Dendritic cell treated with granulocyte-macrophage colony-stimulating factor and Interleukin-4, amounts not matched to agents 40 ng/mL and 50 ng/mL, for 4 days (primary cell): ENCODE results near the gene RFT1.

Source experiments
- H3K27ac Mint-ChIP-seq: one replicate; pipeline ENCODE4 v1.8.0; 2022; ENCODE audit warnings: mild to moderate bottlenecking, mixed read lengths
- H3K27me3 Mint-ChIP-seq: one replicate; pipeline ENCODE4 v1.8.0; 2022; ENCODE audit warnings: mild to moderate bottlenecking, mixed read lengths
- H3K36me3 Mint-ChIP-seq: one replicate; pipeline ENCODE4 v1.8.0; 2022; ENCODE audit warnings: low read depth, mixed read lengths
- H3K4me1 Mint-ChIP-seq: one replicate; pipeline ENCODE4 v1.8.0; 2022; ENCODE audit warnings: low read depth, mixed read lengths
- H3K4me3 Mint-ChIP-seq: one replicate; pipeline ENCODE4 v1.8.0; 2022; ENCODE audit warnings: mild to moderate bottlenecking, moderate library complexity, mixed read lengths
- H3K9me3 Mint-ChIP-seq: one replicate; pipeline ENCODE4 v1.8.0; 2022; ENCODE audit warnings: mixed read lengths
- intact Hi-C: fragments of 100-400 bp; cut with micrococcal nuclease; formaldehyde crosslinking; loops from one replicate; pipeline ENCODE4 v1.15.0; 2022

RFT1 gene

GRCh38 chr3:53051929-53052328, 78.3 kb downstream of the RFT1 start:
- H3K27me3 Mint-ChIP-seq: peaks cover 22% of the 10 kb centered on the region
- H3K36me3 Mint-ChIP-seq: no peaks in the 10 kb centered on the region
- no peak overlapping the region for H3K4me3 Mint-ChIP-seq
- no peaks in the 10 kb centered on the region for H3K9me3 Mint-ChIP-seq
- intact Hi-C loops: no loop called here
- peaks cover 6% of the 10 kb centered on the region for H3K4me1 Mint-ChIP-seq
- H3K27ac Mint-ChIP-seq: no peak overlapping the region

- Mint-ChIP-seq H3K27me3 (peaks cover 29% of the 10 kb centered on the region), H3K4me1 (peaks cover 12% of the 10 kb centered on the region), H3K4me3 (no peak overlapping the region), H3K36me3 (peaks cover 7% of the 10 kb centered on the region), H3K9me3 (no peaks in the 10 kb centered on the region), H3K27ac (no peak overlapping the region)
- intact Hi-C loops: no loop called here
These were observed 80.2 kb downstream of the RFT1 start for GRCh38 chr3:53049987-53050386.

- H3K27ac Mint-ChIP-seq: peak overlapping the region; percentile 95
- H3K9me3 Mint-ChIP-seq: no peaks in the 10 kb centered on the region
- peaks cover 32% of the 10 kb centered on the region for H3K27me3 Mint-ChIP-seq
- intact Hi-C loops: no loop called here
- H3K4me3 Mint-ChIP-seq: peak overlapping the region; percentile 97
- H3K4me1 Mint-ChIP-seq: peaks cover 20% of the 10 kb centered on the region
- peaks cover 7% of the 10 kb centered on the region for H3K36me3 Mint-ChIP-seq
These were observed 83.8 kb downstream of the RFT1 start for GRCh38 chr3:53046171-53047170.

GRCh38 chr3:53045518-53046170, 84.6 kb downstream of the RFT1 start, which contains the start of gene SFMBT1:
Gene SFMBT1 (minus strand): TSS chr3:53046073. CDS start chr3:52969128, 76,945 bp downstream.
- H3K27ac Mint-ChIP-seq: peak within 1 kb of the TSS; percentile 95
- intact Hi-C loops: no loop called here
- H3K4me3 Mint-ChIP-seq: peak within 1 kb of the TSS; percentile 97
- H3K27me3 Mint-ChIP-seq: peaks cover 30% of the 10 kb centered on the region
- peaks cover 7% of the 10 kb centered on the region for H3K36me3 Mint-ChIP-seq
- H3K4me1 Mint-ChIP-seq: peaks cover 20% of the 10 kb centered on the region
- no peaks in the 10 kb centered on the region for H3K9me3 Mint-ChIP-seq

GRCh38 chr3:53044711-53045517, 85.3 kb downstream of the RFT1 start:
- no peaks in the 10 kb centered on the region for H3K9me3 Mint-ChIP-seq
- intact Hi-C loops: no loop called here
- H3K4me3 Mint-ChIP-seq: peak overlapping the region; percentile 89
- peak overlapping the region; percentile 84 for H3K27ac Mint-ChIP-seq
- peaks cover 7% of the 10 kb centered on the region for H3K36me3 Mint-ChIP-seq
- peaks cover 30% of the 10 kb centered on the region for H3K27me3 Mint-ChIP-seq
- peaks cover 26% of the 10 kb centered on the region for H3K4me1 Mint-ChIP-seq

GRCh38 chr3:53044371-53044710, 85.9 kb downstream of the RFT1 start:
- intact Hi-C loops: no loop called here

GRCh38 chr3:53043738-53044137, 86.5 kb downstream of the RFT1 start:
- Mint-ChIP-seq H3K36me3 (peaks cover 7% of the 10 kb centered on the region), H3K27ac (no peak overlapping the region), H3K4me1 (peaks cover 26% of the 10 kb centered on the region), H3K4me3 (no peak overlapping the region), H3K9me3 (no peaks in the 10 kb centered on the region), H3K27me3 (peaks cover 24% of the 10 kb centered on the region)
- intact Hi-C loops: no loop called here

More at GRCh38 chr3:53044371-53044710, 85.9 kb downstream of the RFT1 start:
- Mint-ChIP-seq H3K4me3 (peak overlapping the region; percentile 89), H3K27me3 (peaks cover 27% of the 10 kb centered on the region), H3K36me3 (peaks cover 7% of the 10 kb centered on the region), H3K27ac (peak overlapping the region; percentile 84), H3K9me3 (no peaks in the 10 kb centered on the region), H3K4me1 (peaks cover 26% of the 10 kb centered on the region)

- Mint-ChIP-seq H3K9me3 (no peaks in the 10 kb centered on the region), H3K36me3 (peaks cover 7% of the 10 kb centered on the region), H3K4me1 (peaks cover 26% of the 10 kb centered on the region), H3K4me3 (no peak overlapping the region), H3K27ac (no peak overlapping the region), H3K27me3 (peaks cover 17% of the 10 kb centered on the region)
- intact Hi-C loops: no loop called here
These were observed 87.6 kb downstream of the RFT1 start for GRCh38 chr3:53042651-53043050.

- Mint-ChIP-seq H3K9me3 (no peaks in the 10 kb centered on the region), H3K27ac (no peak overlapping the region), H3K4me1 (peaks cover 19% of the 10 kb centered on the region), H3K4me3 (no peak overlapping the region), H3K36me3 (no peaks in the 10 kb centered on the region), H3K27me3 (peaks cover 3% of the 10 kb centered on the region)
- intact Hi-C loops: no loop called here
These were observed 89.8 kb downstream of the RFT1 start for GRCh38 chr3:53040351-53040820.

GRCh38 chr3:53039376-53039752, 90.9 kb downstream of the RFT1 start:
- Mint-ChIP-seq H3K4me3 (no peak overlapping the region), H3K4me1 (peaks cover 14% of the 10 kb centered on the region)

GRCh38 chr3:53038679-53039375, 91.4 kb downstream of the RFT1 start:
- H3K27me3 Mint-ChIP-seq: peaks cover 3% of the 10 kb centered on the region
- H3K27ac Mint-ChIP-seq: no peak overlapping the region
- no peaks in the 10 kb centered on the region for H3K9me3 Mint-ChIP-seq
- peaks cover 11% of the 10 kb centered on the region for H3K4me1 Mint-ChIP-seq
- H3K36me3 Mint-ChIP-seq: no peaks in the 10 kb centered on the region
- H3K4me3 Mint-ChIP-seq: no peak overlapping the region
- intact Hi-C loops: no loop called here

More at GRCh38 chr3:53039376-53039752, 90.9 kb downstream of the RFT1 start:
- H3K27me3 Mint-ChIP-seq: peaks cover 3% of the 10 kb centered on the region
- no peak overlapping the region for H3K27ac Mint-ChIP-seq
- H3K9me3 Mint-ChIP-seq: no peaks in the 10 kb centered on the region
- no peaks in the 10 kb centered on the region for H3K36me3 Mint-ChIP-seq
- intact Hi-C loops: no loop called here
